HepG2 (cell line): ENCODE measurements around the gene BMF. TPM values are rescaled to one million over a fixed set of nuclear protein-coding genes. Genes with fewer than 3 reads are reported as not detected.
A peak's percentile ranks its signal among the peaks of the same experiment; 100 is the strongest.

Experiments used
- AGO1 ChIP-seq: fragments of 200-400 bp; formaldehyde crosslinking; IDR thresholded peaks from 2 replicates; pipeline ENCODE4 v1.6.1; 2017; ENCODE audit warnings: mild to moderate bottlenecking, low read depth, low read length, moderate library complexity; ENCODE audit not compliant: poor library complexity, severe bottlenecking
- FOXJ3 ChIP-seq: sonication (generic); formaldehyde crosslinking; IDR thresholded peaks from 2 replicates; pipeline ENCODE4 v1.4.0; 2020; ENCODE audit warnings: missing genetic modification reagents, mild to moderate bottlenecking, borderline replicate concordance
- NFE2L2 ChIP-seq: fragments of 150-350 bp; IDR thresholded peaks from 2 replicates; pipeline ENCODE4 v1.6.1; 2014; ENCODE audit warnings: low read length
- NR2C2 ChIP-seq: sonication (generic); formaldehyde crosslinking; IDR thresholded peaks from 2 replicates; pipeline ENCODE4 v1.4.0; 2020; ENCODE audit warnings: missing genetic modification reagents, mild to moderate bottlenecking, moderate library complexity, borderline replicate concordance
- PHF21A ChIP-seq: sonication (generic); formaldehyde crosslinking; IDR thresholded peaks from 2 replicates; pipeline ENCODE4 v1.5.0; 2020; ENCODE audit warnings: mild to moderate bottlenecking, missing genetic modification reagents
- THAP11 ChIP-seq: IDR thresholded peaks from 2 replicates; pipeline ENCODE4 v1.6.1; 2016; ENCODE audit warnings: missing biosample characterization, missing genetic modification reagents
- ZKSCAN8 ChIP-seq: IDR thresholded peaks from 2 replicates; pipeline ENCODE4 v1.6.1; 2016; ENCODE audit warnings: borderline replicate concordance, missing genetic modification reagents, missing compliant biosample characterization
- ZNF207 ChIP-seq: fragments of 450-650 bp; IDR thresholded peaks from 2 replicates; pipeline ENCODE4 v1.6.1; 2016; ENCODE audit warnings: antibody characterized with exemption, borderline replicate concordance
- ZNF772 ChIP-seq: sonication (generic); formaldehyde crosslinking; IDR thresholded peaks from 2 replicates; pipeline ENCODE4 v1.5.0; 2020; ENCODE audit warnings: mild to moderate bottlenecking, missing genetic modification reagents
- polyA plus RNA-seq, 8 experiments: library from polyadenylated mRNA; depleted of rRNA in 3 of 8; stranded (reverse) in 7 of 8; unstranded in 1 of 8; fragments of >200 nt; fragmentation: Illumina TruSeq in 4 of 8; extraction: Trizol in 4 of 8; gene quantifications; 2 replicates each; pipeline versions ENCODE4 v1.2.1 to v1.2.3, GENCODE V29; 2011 to 2016; ENCODE audit warnings: low read depth in 4 of 8, missing spikeins in 1 of 8, mixed read lengths in 1 of 8; ENCODE audit not compliant: insufficient read depth in 1 of 8
- total RNA-seq, 5 experiments: library from RNA; depleted of rRNA; stranded (reverse); fragments of >200 nt; fragmentation: Illumina TruSeq; extraction: Trizol; gene quantifications; 2 replicates each; pipeline ENCODE4 v1.2.3, GENCODE V29; 2016; ENCODE audit warnings: low read depth in 1 of 5
- TF ChIP-seq, protein P1 (sequence below), 2 experiments: sonication (generic) in 1 of 2; formaldehyde crosslinking in 1 of 2; IDR thresholded peaks; 2 replicates each; pipeline versions ENCODE4 v1.6.1 to v1.9.0; 2014 to 2022; ENCODE audit warnings: antibody characterized with exemption in 1 of 2, borderline replicate concordance in 1 of 2, inconsistent platforms in 1 of 2, low read depth in 1 of 2, missing genetic modification reagents in 1 of 2
- TF ChIP-seq, protein P2 (sequence below): sonication (generic); formaldehyde crosslinking; conservative IDR thresholded peaks from 2 replicates; pipeline ENCODE4 v1.4.0; 2020; ENCODE audit warnings: missing genetic modification reagents
- TF ChIP-seq, protein P3 (sequence below), 2 experiments: fragments of 450-650 bp in 1 of 2; sonication (generic) in 1 of 2; formaldehyde crosslinking; IDR thresholded peaks; 2 replicates each; pipeline versions ENCODE4 v1.5.0 to v1.8.0; 2020 to 2022; ENCODE audit warnings: mild to moderate bottlenecking in 1 of 2, missing genetic modification reagents in 1 of 2
- TF ChIP-seq, protein P4 (sequence below): sonication (generic); formaldehyde crosslinking; IDR thresholded peaks from 2 replicates; pipeline ENCODE4 v1.4.0; 2020; ENCODE audit warnings: missing genetic modification reagents

Gene BMF
- total and polyA plus RNA-seq, 2 of the 13 experiments (the other 11 are each of a cell fraction or from before 2014, with no cell fraction given), result 8.7 to 15.9 TPM

DNA sequence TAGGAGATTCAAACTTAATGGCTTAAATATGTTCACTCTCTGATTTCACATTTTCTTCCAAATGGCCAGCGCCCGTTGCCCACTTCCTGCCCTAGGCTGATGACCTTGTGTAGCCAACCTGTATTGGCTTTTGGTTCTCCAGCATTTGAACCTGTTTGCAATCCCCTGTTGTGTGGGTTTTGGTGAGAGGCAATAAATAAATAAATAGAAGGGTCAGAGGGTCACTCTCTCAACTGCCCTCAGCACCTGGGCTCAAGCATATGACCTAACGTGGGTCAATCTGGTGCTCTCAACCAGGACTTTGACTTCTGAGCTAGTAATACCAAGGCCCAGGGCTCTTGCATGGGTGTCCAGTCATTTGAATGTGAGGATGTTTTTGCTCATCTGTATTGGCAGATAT lies 67.9 kb downstream of the BMF start (continued):
- TF ChIP-seq, protein P1, sequence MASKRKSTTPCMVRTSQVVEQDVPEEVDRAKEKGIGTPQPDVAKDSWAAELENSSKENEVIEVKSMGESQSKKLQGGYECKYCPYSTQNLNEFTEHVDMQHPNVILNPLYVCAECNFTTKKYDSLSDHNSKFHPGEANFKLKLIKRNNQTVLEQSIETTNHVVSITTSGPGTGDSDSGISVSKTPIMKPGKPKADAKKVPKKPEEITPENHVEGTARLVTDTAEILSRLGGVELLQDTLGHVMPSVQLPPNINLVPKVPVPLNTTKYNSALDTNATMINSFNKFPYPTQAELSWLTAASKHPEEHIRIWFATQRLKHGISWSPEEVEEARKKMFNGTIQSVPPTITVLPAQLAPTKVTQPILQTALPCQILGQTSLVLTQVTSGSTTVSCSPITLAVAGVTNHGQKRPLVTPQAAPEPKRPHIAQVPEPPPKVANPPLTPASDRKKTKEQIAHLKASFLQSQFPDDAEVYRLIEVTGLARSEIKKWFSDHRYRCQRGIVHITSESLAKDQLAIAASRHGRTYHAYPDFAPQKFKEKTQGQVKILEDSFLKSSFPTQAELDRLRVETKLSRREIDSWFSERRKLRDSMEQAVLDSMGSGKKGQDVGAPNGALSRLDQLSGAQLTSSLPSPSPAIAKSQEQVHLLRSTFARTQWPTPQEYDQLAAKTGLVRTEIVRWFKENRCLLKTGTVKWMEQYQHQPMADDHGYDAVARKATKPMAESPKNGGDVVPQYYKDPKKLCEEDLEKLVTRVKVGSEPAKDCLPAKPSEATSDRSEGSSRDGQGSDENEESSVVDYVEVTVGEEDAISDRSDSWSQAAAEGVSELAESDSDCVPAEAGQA (IDR thresholded peaks at IDR 0.05; ENCODE audit: low read depth), result no peak
- TF ChIP-seq, protein P1 (CRISPR knock-in tag; IDR thresholded peaks at IDR 0.05; ENCODE audit: borderline replicate concordance), result no peak
- TF ChIP-seq FOXJ3 (CRISPR knock-in tag) (peak; percentile 28; the same call in 1 of the 2 replicates), THAP11 (peak; percentile 59), AGO1 (no peak), NFE2L2 (no peak), ZNF772 (0 out of 2 replicates have a peak, but pooled peaks have one; percentile 9), NR2C2 (peak; percentile 80), ZKSCAN8 (CRISPR knock-in tag) (0 out of 2 replicates have a peak, but pooled peaks have one; percentile 15), PHF21A (peak; percentile 68; the same call in 1 of the 2 replicates), ZNF207 (no peak)
- TF ChIP-seq, protein P2, sequence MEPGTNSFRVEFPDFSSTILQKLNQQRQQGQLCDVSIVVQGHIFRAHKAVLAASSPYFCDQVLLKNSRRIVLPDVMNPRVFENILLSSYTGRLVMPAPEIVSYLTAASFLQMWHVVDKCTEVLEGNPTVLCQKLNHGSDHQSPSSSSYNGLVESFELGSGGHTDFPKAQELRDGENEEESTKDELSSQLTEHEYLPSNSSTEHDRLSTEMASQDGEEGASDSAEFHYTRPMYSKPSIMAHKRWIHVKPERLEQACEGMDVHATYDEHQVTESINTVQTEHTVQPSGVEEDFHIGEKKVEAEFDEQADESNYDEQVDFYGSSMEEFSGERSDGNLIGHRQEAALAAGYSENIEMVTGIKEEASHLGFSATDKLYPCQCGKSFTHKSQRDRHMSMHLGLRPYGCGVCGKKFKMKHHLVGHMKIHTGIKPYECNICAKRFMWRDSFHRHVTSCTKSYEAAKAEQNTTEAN (CRISPR knock-in tag), result 0 out of 2 replicates have a peak, but pooled peaks have one; percentile 55
- TF ChIP-seq, protein P3, sequence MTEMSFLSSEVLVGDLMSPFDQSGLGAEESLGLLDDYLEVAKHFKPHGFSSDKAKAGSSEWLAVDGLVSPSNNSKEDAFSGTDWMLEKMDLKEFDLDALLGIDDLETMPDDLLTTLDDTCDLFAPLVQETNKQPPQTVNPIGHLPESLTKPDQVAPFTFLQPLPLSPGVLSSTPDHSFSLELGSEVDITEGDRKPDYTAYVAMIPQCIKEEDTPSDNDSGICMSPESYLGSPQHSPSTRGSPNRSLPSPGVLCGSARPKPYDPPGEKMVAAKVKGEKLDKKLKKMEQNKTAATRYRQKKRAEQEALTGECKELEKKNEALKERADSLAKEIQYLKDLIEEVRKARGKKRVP (CRISPR knock-in tag; IDR thresholded peaks at IDR 0.05), result peak in 1 of 2 experiments; percentile 59; a peak in 1 of 4 replicates
- TF ChIP-seq, protein P4, sequence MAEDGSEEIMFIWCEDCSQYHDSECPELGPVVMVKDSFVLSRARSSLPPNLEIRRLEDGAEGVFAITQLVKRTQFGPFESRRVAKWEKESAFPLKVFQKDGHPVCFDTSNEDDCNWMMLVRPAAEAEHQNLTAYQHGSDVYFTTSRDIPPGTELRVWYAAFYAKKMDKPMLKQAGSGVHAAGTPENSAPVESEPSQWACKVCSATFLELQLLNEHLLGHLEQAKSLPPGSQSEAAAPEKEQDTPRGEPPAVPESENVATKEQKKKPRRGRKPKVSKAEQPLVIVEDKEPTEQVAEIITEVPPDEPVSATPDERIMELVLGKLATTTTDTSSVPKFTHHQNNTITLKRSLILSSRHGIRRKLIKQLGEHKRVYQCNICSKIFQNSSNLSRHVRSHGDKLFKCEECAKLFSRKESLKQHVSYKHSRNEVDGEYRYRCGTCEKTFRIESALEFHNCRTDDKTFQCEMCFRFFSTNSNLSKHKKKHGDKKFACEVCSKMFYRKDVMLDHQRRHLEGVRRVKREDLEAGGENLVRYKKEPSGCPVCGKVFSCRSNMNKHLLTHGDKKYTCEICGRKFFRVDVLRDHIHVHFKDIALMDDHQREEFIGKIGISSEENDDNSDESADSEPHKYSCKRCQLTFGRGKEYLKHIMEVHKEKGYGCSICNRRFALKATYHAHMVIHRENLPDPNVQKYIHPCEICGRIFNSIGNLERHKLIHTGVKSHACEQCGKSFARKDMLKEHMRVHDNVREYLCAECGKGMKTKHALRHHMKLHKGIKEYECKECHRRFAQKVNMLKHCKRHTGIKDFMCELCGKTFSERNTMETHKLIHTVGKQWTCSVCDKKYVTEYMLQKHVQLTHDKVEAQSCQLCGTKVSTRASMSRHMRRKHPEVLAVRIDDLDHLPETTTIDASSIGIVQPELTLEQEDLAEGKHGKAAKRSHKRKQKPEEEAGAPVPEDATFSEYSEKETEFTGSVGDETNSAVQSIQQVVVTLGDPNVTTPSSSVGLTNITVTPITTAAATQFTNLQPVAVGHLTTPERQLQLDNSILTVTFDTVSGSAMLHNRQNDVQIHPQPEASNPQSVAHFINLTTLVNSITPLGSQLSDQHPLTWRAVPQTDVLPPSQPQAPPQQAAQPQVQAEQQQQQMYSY, result no peak
